Measurements from ENCODE around the gene PDE1C.

The PDE1C gene

GRCh38 chr7:31819031-31819430 is 251.2 kb downstream of the PDE1C start:
- no peak overlapping the region for H3K4me3 ChIP-seq (ENCODE audit: low read depth, low read length)
- no peak for TF ChIP-seq CTCF (conservative IDR thresholded peaks at IDR 0.05; ENCODE audit: low read depth, low read length)
- no peak for DNase-seq (ENCODE audit: low read depth)

GRCh38 chr7:31816810-31817209 is 253.4 kb downstream of the PDE1C start:
- TF ChIP-seq CTCF (conservative IDR thresholded peaks at IDR 0.05; ENCODE audit: low read depth, low read length), result no peak
- no peak overlapping the region for H3K4me3 ChIP-seq (ENCODE audit: low read depth, low read length)
- no peak for DNase-seq (ENCODE audit: low read depth)

GRCh38 chr7:31815796-31816195 is 254.4 kb downstream of the PDE1C start:
- no peak for DNase-seq (ENCODE audit: low read depth)
- TF ChIP-seq CTCF (conservative IDR thresholded peaks at IDR 0.05; ENCODE audit: low read depth, low read length), result no peak
- H3K4me3 ChIP-seq (ENCODE audit: low read depth, low read length), result no peak overlapping the region

- DNase-seq (ENCODE audit: low read depth), result peak; percentile 16
- TF ChIP-seq CTCF (conservative IDR thresholded peaks at IDR 0.05; ENCODE audit: low read depth, low read length), result peak; percentile 30
- no peak overlapping the region for H3K4me3 ChIP-seq (ENCODE audit: low read depth, low read length)
Measured at GRCh38 chr7:31814187-31814586, 256.0 kb downstream of the PDE1C start.

- H3K4me3 ChIP-seq (ENCODE audit: low read depth, low read length), result no peak overlapping the region
- TF ChIP-seq CTCF (conservative IDR thresholded peaks at IDR 0.05; ENCODE audit: low read depth, low read length), result no peak
- DNase-seq (ENCODE audit: low read depth), result no peak
Measured at GRCh38 chr7:31811650-31812461, 258.4 kb downstream of the PDE1C start.

- no peak overlapping the region for H3K4me3 ChIP-seq (ENCODE audit: low read depth, low read length)
- TF ChIP-seq CTCF (conservative IDR thresholded peaks at IDR 0.05; ENCODE audit: low read depth, low read length), result no peak
- no peak for DNase-seq (ENCODE audit: low read depth)
Measured at GRCh38 chr7:31805209-31805818, 264.9 kb downstream of the PDE1C start.

GRCh38 chr7:31796375-31796774 is 273.8 kb downstream of the PDE1C start:
- no peak for TF ChIP-seq CTCF (conservative IDR thresholded peaks at IDR 0.05; ENCODE audit: low read depth, low read length)
- no peak overlapping the region for H3K4me3 ChIP-seq (ENCODE audit: low read depth, low read length)
- no peak for DNase-seq (ENCODE audit: low read depth)
